Endothelial cell of umbilical vein (primary cell): ENCODE data around the gene LCOR. TPM values are rescaled to one million over a fixed set of nuclear protein-coding genes. Genes with fewer than 3 reads are reported as not detected.

Experiments used
- BruUV-seq: library from RNA; stranded (reverse); fragments of 400-500 nt; replicated peaks from 2 replicates; lab custom pipeline; 2021; lab: Mats Ljungman, UMichigan
- CTCF ChIA-PET: fragments of 300-600, 350-600 bp; sonication (Branson Sonifier 250); formaldehyde crosslinking; loops from one replicate; lab custom pipeline; 2021; ENCODE audit warnings: antibody characterized with exemption, inconsistent platforms; lab: Charles Lee
- POLR2A ChIA-PET: fragments of 300-600, 350-600 bp; sonication (Branson Sonifier 250); formaldehyde crosslinking; loops from one replicate; lab custom pipeline; 2021; ENCODE audit warnings: antibody characterized with exemption, inconsistent platforms; lab: Charles Lee
- DNase-seq: peaks from one replicate; pipeline ENCODE4 v3.0.0-alpha.2; 2011; ENCODE audit warnings: low read depth, low spot score
- FAIRE-seq: peaks from 2 replicates; lab custom pipeline; 2011; peaks lifted over from hg19 to GRCh38; lab: Jason Lieb, UNC
- H2AFZ ChIP-seq: 2 replicates; pipeline ENCODE4 v1.6.0; 2012; ENCODE audit warnings: low read depth, low read length, control low read depth, inconsistent platforms
- H3K27ac ChIP-seq: 2 replicates; pipeline ENCODE4 v1.5.1; 2011; ENCODE audit warnings: low read depth, mild to moderate bottlenecking, control low read depth, low read length, moderate library complexity; ENCODE audit not compliant: insufficient read depth
- H3K27me3 ChIP-seq, 2 experiments: 2 replicates each; pipeline versions ENCODE4 v1.6.0 to v1.6.1; 2011; ENCODE audit warnings: low read length in 2 of 2, mixed read lengths in 1 of 2; ENCODE audit not compliant: control insufficient read depth in 2 of 2, insufficient read depth in 2 of 2
- H3K36me3 ChIP-seq, 2 experiments: 2 replicates in 1 of 2; 3 replicates in 1 of 2; pipeline ENCODE4 v1.5.1; 2011; ENCODE audit warnings: low read length in 2 of 2, mild to moderate bottlenecking in 1 of 2, moderate library complexity in 1 of 2; ENCODE audit not compliant: control insufficient read depth in 2 of 2, insufficient read depth in 2 of 2; ENCODE audit errors: extremely low read depth in 1 of 2
- H3K4me1 ChIP-seq: 3 replicates; pipeline ENCODE4 v1.5.1; 2011; ENCODE audit warnings: mild to moderate bottlenecking, low read length; ENCODE audit not compliant: control insufficient read depth, insufficient read depth; ENCODE audit errors: extremely low read depth
- H3K4me2 ChIP-seq: 2 replicates; pipeline ENCODE4 v1.6.1; 2011; ENCODE audit warnings: low read length, control low read depth, mixed read lengths; ENCODE audit not compliant: insufficient read depth
- H3K4me3 ChIP-seq, 3 experiments: fragments of 200-600 bp in 1 of 3; sonication (generic), shearing (Covaris generic) in 1 of 3; replicated peaks in 1 of 3; 2 replicates each; pipeline ENCODE4 v1.5.1; 2011 to 2016; ENCODE audit warnings: control low read depth in 3 of 3, low read length in 3 of 3, mild to moderate bottlenecking in 2 of 3, inconsistent platforms in 1 of 3, low read depth in 1 of 3, moderate library complexity in 1 of 3; ENCODE audit not compliant: insufficient read depth in 1 of 3
- H3K79me2 ChIP-seq: 2 replicates; pipeline ENCODE4 v1.6.0; 2012; ENCODE audit warnings: low read length, inconsistent platforms; ENCODE audit not compliant: control insufficient read depth, insufficient read depth
- H3K9ac ChIP-seq: replicated peaks from 2 replicates; pipeline ENCODE3; 2011; ENCODE audit warnings: low read length, control low read depth; ENCODE audit not compliant: insufficient read depth; ENCODE audit errors: extremely low read depth
- H3K9me1 ChIP-seq: replicated peaks from 3 replicates; pipeline ENCODE4 v1.6.0; 2011; ENCODE audit warnings: mild to moderate bottlenecking, low read length; ENCODE audit not compliant: control insufficient read depth, insufficient read depth; ENCODE audit errors: extremely low read depth
- H3K9me3 ChIP-seq: replicated peaks from 2 replicates; pipeline ENCODE4 v1.5.1; 2012; ENCODE audit warnings: low read length, inconsistent platforms; ENCODE audit not compliant: control insufficient read depth, insufficient read depth
- H4K20me1 ChIP-seq: replicated peaks from 2 replicates; pipeline ENCODE3; 2011; ENCODE audit warnings: mild to moderate bottlenecking, low read length; ENCODE audit not compliant: control insufficient read depth, insufficient read depth; ENCODE audit errors: extremely low read depth
- EZH2 ChIP-seq: IDR thresholded peaks from 2 replicates; pipeline ENCODE4 v1.6.1; 2012; ENCODE audit warnings: borderline replicate concordance, low read depth, mild to moderate bottlenecking, moderate library complexity, low read length, inconsistent platforms; ENCODE audit not compliant: severe bottlenecking
- FOS ChIP-seq: IDR thresholded peaks from 2 replicates; pipeline ENCODE4 v1.6.1; 2011; ENCODE audit warnings: mild to moderate bottlenecking, low read length, moderate library complexity, borderline replicate concordance; ENCODE audit not compliant: insufficient read depth
- MAX ChIP-seq: IDR thresholded peaks from 2 replicates; pipeline ENCODE4 v1.6.1; 2011; ENCODE audit not compliant: insufficient read depth, insufficient read length
- MYC ChIP-seq: IDR thresholded peaks from one replicate; pipeline ENCODE4 v1.6.1; 2011; ENCODE audit warnings: mild to moderate bottlenecking, low read depth, low read length
- POLR2A ChIP-seq: IDR thresholded peaks from 2 replicates; pipeline ENCODE4 v1.6.1; 2012; ENCODE audit warnings: low read depth, mild to moderate bottlenecking, control low read depth, low read length
- POLR2AphosphoS5 ChIP-seq: IDR thresholded peaks from 2 replicates; pipeline ENCODE4 v1.6.1; 2012; ENCODE audit warnings: low read depth, mild to moderate bottlenecking, control low read depth, low read length, moderate library complexity; ENCODE audit not compliant: insufficient read depth
- dilution Hi-C: fragments of 300-500 bp; cut with MboI; formaldehyde crosslinking; loops from one replicate; pipeline ENCODE4 v1.15.0; 2019; ENCODE audit warnings: low sequenced_read_pairs; ENCODE audit not compliant: extremely low pct_ligation_motif_present
- intact Hi-C: fragments of 100-400 bp; cut with micrococcal nuclease; formaldehyde crosslinking; loops from one replicate; pipeline ENCODE4 v1.10.0; 2022
- polyA plus RNA-seq, 4 experiments: library from polyadenylated mRNA; depleted of rRNA in 3 of 4; stranded (reverse) in 3 of 4; unstranded in 1 of 4; fragments of >200 nt; gene quantifications; 2 replicates each; pipeline versions ENCODE4 v1.2.1 to v1.2.3, GENCODE V29; 2011 to 2012; ENCODE audit warnings: missing spikeins in 1 of 4
- total RNA-seq: library from RNA; stranded (reverse); gene quantifications from 2 replicates; pipeline ENCODE4 v1.2.3, GENCODE V29; 2021

Gene LCOR
- total and polyA plus RNA-seq, 2 donors (not counting 3 experiments of a cell fraction or from before 2014, with no cell fraction given) = 11.6 to 39.0 TPM

GRCh38 chr10:96860631-96861277, 28.7 kb downstream of the LCOR start:
- Histone ChIP-seq H3K79me2 (peaks cover 70% of the 10 kb centered on the region), H3K36me3 (peaks cover 0 to 2% of the 10 kb centered on the region in 2 experiments), H3K9me3 (no peaks in the 10 kb centered on the region), H3K4me3 (no peak overlapping the region), H3K9ac (no peak overlapping the region), H3K9me1 (no peaks in the 10 kb centered on the region), H3K4me2 (no peak overlapping the region), H2AFZ (no peak overlapping the region), H3K27ac (no peak overlapping the region), H4K20me1 (peaks cover 8% of the 10 kb centered on the region), H3K27me3 (no peaks in the 10 kb centered on the region), H3K4me1 (peaks cover 17% of the 10 kb centered on the region)
- POLR2A ChIA-PET = no interaction called here
- TF ChIP-seq MYC (no peak), POLR2A (no peak), POLR2AphosphoS5 (no peak), FOS (no peak), MAX (no peak), EZH2 (no peak)
- no TSS peak for BruUV-seq
- FAIRE-seq (no peak), DNase-seq (no peak)
- dilution Hi-C loops (no loop called here), intact Hi-C loops (no loop called here)
- CTCF ChIA-PET = interaction anchor here (1.2 kb wide), 1 partner anchor 165 kb away, joined by 3 read pairs; no protein-coding TSS in a partner anchor
